Muscle layer of colon (tissue), 2 donors: ENCODE results near the gene GIMAP1.

ENCODE experiments used
- H3K27ac ChIP-seq: one replicate; pipeline ENCODE4 v1.7.0; 2013; ENCODE audit warnings: low read depth, mild to moderate bottlenecking, low read length, moderate library complexity
- H3K27me3 ChIP-seq, 2 donors: one replicate each; pipeline ENCODE4 v1.7.0; 2013; ENCODE audit warnings: low read length in 2 of 2, mild to moderate bottlenecking in 2 of 2; ENCODE audit not compliant: insufficient read depth in 2 of 2, control insufficient read depth in 1 of 2
- H3K36me3 ChIP-seq: one replicate; pipeline ENCODE4 v1.7.0; 2013; ENCODE audit warnings: mild to moderate bottlenecking, low read length; ENCODE audit not compliant: insufficient read depth
- H3K4me1 ChIP-seq: one replicate; pipeline ENCODE4 v1.7.0; 2013; ENCODE audit warnings: mild to moderate bottlenecking, low read length; ENCODE audit not compliant: insufficient read depth
- H3K4me3 ChIP-seq, 2 donors: one replicate each; pipeline ENCODE4 v1.7.0; 2013; ENCODE audit warnings: low read length in 2 of 2, low read depth in 1 of 2, mild to moderate bottlenecking in 1 of 2, moderate library complexity in 1 of 2
- H3K9ac ChIP-seq: one replicate; pipeline ENCODE4 v1.7.0; 2013; ENCODE audit warnings: low read length
- H3K9me3 ChIP-seq: one replicate; pipeline ENCODE4 v1.7.0; 2013; ENCODE audit warnings: mild to moderate bottlenecking, low read length
- donor health status: abdominal sarcoma.
- donor health status: Adenocarcinoma of cecum.

Gene GIMAP1

DNA sequence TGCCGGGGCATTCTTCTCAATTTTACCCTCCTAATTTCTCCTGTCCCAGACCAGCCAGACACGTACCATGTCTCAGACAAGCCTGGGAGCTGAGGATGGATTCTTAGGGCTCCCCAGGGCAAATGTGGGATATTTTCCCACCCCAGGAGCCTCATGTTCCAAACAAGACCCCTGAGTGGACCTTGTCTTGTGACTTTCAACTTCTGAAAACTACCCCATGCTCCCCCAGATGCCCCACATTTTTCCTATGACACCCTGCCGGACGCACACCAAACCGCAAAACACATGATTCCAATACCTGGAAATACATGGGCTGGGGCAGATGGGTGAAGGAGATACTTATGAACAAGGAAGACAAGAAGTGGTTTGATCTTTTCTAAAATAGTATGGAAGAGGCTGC is 21.7 kb downstream of the GIMAP1 start:
- Histone ChIP-seq H3K27ac (peak overlapping the region; percentile 41), H3K4me1 (peaks cover 9% of the 10 kb centered on the region), H3K9ac (no peak overlapping the region), H3K27me3 (no peaks in the 10 kb centered on the region), H3K9me3 (no peaks in the 10 kb centered on the region), H3K36me3 (no peaks in the 10 kb centered on the region), H3K4me3 (peak overlapping the region in 1 of 2 donors; percentile 39)

DNA sequence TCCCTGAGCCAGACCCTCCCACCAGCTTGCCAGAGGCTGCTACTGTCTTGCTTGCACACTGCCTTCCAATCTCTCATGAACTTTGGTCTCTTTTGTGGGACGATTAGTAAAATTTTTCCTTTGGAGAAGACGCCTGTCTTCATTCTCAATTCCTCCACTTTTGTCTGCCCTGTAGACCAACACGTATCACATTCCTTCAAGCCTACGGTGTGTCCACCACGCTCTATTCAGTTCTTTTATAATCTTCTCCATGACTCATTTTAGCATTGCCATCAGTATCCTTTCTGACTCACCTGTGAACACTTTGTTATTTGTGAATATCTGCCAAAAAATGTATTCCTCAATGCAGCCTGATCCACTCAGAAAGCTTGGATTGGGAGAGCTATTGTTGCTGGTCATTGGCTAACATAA is 22.2 kb downstream of the GIMAP1 start:
- no peaks in the 10 kb centered on the region for H3K9me3 ChIP-seq
- H3K27ac ChIP-seq: no peak overlapping the region
- H3K4me1 ChIP-seq: peaks cover 12% of the 10 kb centered on the region
- H3K36me3 ChIP-seq: no peaks in the 10 kb centered on the region
- no peaks in the 10 kb centered on the region for H3K27me3 ChIP-seq
- H3K9ac ChIP-seq: no peak overlapping the region
- H3K4me3 ChIP-seq: peak overlapping the region in 1 of 2 donors; percentile 39

DNA sequence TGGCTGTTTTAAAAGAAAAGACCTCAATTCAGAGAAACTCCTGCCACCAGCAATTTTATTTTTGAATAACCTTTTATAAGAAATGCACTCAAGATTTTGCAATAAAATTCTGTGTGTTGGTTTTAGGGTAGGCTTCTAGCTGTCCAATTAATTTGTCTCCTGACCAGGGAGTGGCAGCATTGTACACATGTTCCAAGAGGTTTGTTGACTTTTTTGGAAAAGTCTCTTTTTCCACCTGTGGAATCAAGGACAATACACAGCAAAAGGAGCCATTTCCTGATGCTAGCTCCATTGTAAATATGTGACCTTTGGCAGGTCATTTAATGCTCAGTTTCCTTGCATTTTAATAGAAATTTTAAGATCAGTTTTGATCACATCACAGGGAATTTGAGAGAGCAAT is 22.6 kb downstream of the GIMAP1 start:
- no peak overlapping the region for H3K9ac ChIP-seq

DNA sequence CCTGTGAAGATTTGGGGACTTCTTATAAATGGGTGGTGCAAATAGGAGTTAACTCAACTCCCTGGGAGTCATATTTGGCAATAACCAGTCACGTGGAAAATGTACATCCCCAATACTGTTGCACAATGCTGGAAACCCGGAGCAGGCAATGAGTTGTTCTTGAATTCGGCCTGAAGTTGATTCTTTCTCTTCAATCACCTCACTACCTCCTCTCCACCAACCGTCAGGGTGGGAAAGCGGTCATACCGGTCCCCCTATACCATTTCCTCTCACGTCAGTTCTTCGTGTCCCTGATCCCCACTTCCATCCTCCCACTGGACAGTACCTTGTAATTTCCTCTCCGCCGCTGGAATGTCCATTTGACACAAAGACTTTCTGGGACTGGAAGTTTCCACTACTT is 23.6 kb downstream of the GIMAP1 start:
- H3K27me3 ChIP-seq: no peaks in the 10 kb centered on the region
- no peak overlapping the region for H3K4me3 ChIP-seq
- no peaks in the 10 kb centered on the region for H3K9me3 ChIP-seq
- no peak overlapping the region for H3K27ac ChIP-seq
- peaks cover 24% of the 10 kb centered on the region for H3K4me1 ChIP-seq
- H3K36me3 ChIP-seq: no peaks in the 10 kb centered on the region
- H3K9ac ChIP-seq: no peak overlapping the region

More for the DNA sequence above, 22.6 kb downstream of the GIMAP1 start:
- Histone ChIP-seq H3K27me3 (no peaks in the 10 kb centered on the region), H3K36me3 (no peaks in the 10 kb centered on the region), H3K4me1 (peaks cover 17% of the 10 kb centered on the region), H3K27ac (no peak overlapping the region), H3K9me3 (no peaks in the 10 kb centered on the region), H3K4me3 (no peak overlapping the region)

DNA sequence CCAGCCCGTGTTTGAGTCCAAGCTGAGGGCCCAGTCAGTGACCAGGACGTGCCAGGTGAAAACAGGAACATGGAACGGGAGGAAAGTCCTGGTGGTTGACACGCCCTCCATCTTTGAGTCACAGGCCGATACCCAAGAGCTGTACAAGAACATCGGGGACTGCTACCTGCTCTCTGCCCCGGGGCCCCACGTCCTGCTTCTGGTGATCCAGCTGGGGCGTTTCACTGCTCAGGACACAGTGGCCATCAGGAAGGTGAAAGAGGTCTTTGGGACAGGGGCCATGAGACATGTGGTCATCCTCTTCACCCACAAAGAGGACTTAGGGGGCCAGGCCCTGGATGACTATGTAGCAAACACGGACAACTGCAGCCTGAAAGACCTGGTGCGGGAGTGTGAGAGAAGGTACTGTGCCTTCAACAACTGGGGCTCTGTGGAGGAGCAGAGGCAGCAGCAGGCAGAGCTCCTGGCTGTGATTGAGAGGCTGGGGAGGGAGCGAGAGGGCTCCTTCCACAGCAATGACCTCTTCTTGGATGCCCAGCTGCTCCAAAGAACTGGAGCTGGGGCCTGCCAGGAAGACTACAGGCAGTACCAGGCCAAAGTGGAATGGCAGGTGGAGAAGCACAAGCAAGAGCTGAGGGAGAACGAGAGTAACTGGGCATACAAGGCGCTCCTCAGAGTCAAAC is 26.0 kb downstream of the GIMAP1 start:
- Histone ChIP-seq H3K36me3 (no peaks in the 10 kb centered on the region), H3K27me3 (no peaks in the 10 kb centered on the region), H3K4me1 (peaks cover 24% of the 10 kb centered on the region), H3K9me3 (no peaks in the 10 kb centered on the region), H3K9ac (no peak overlapping the region), H3K4me3 (no peak overlapping the region), H3K27ac (no peak overlapping the region)

DNA sequence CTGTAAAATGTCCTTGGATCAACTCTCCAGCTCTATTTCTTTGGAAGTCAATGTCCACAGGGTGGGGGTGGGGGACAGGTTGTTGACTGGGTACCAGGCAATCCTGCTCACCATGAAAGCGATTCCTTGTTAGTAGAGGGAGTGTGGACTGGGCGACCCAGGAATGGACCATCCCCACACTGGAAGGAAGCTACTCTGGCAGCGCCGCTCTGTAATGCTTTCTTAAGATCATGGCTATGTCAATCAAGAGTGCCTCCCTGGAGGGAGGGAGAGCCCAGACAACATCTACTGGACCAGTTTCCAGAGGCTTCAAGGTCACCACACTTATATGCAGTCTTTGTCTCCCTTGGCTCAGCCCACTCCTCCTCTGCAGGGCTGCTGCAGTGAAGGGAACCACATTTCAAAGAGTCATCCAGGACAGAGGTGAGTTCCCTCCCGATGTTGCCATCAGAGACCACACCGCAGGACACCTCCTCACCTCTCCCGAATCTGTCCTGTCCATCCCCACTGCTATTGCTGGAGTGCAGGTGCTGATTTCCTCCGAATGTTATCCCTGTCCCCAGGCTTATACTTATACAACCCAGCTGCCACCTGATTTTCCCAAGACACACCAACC is 27.7 kb downstream of the GIMAP1 start:
- peaks cover 24% of the 10 kb centered on the region for H3K4me1 ChIP-seq
- no peak overlapping the region for H3K9ac ChIP-seq
- H3K4me3 ChIP-seq: peak overlapping the region in 1 of 2 donors; percentile 19
- no peak overlapping the region for H3K27ac ChIP-seq
- H3K9me3 ChIP-seq: no peaks in the 10 kb centered on the region
- no peaks in the 10 kb centered on the region for H3K36me3 ChIP-seq
- no peaks in the 10 kb centered on the region for H3K27me3 ChIP-seq

DNA sequence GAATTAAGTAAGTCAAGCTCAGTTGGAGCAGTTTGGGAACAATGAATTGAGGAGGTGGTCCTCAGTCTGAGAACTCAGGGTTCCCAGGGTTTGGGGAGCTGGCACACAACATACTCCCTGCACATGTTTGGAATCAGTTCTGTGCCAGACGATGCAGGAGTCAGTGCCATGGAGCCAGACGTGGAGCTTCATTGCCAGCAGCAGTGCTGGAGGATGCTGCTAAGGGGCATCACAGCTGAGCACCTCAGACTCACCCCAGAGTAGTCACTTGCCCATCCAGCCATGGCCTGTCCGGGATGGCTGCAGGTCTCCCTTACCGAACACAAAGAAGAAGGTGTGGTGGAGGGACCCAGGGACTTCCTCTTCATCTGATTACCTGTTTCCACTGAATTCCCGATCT is 28.7 kb downstream of the GIMAP1 start:
- no peaks in the 10 kb centered on the region for H3K27me3 ChIP-seq
- H3K4me3 ChIP-seq: no peak overlapping the region
- no peaks in the 10 kb centered on the region for H3K36me3 ChIP-seq
- no peak overlapping the region for H3K9ac ChIP-seq
- H3K4me1 ChIP-seq: peaks cover 24% of the 10 kb centered on the region
- H3K9me3 ChIP-seq: no peaks in the 10 kb centered on the region
- no peak overlapping the region for H3K27ac ChIP-seq

DNA sequence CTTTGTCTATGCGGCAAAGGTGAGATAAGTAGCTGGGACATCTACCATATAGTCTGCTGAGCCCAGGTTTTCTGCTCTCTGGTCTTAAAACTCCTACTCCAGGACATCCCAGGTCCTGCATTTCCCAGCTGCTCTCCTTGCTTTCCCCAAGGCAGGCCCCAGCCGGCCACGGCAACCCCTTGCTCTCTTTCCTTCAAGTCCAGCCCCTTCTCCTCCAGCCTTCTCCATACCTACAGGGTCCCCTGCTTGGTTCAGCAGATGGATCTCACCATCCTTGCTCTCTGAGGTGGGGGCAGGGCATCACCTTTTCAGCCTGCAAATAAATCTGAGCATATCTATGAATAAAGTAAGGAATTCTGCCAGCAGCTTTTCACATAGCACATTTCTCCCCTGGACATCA is 29.5 kb downstream of the GIMAP1 start:
- no peak overlapping the region for H3K9ac ChIP-seq
- H3K9me3 ChIP-seq: no peaks in the 10 kb centered on the region
- H3K4me3 ChIP-seq: no peak overlapping the region
- H3K27ac ChIP-seq: no peak overlapping the region
- no peaks in the 10 kb centered on the region for H3K36me3 ChIP-seq
- no peaks in the 10 kb centered on the region for H3K27me3 ChIP-seq
- peaks cover 24% of the 10 kb centered on the region for H3K4me1 ChIP-seq

DNA sequence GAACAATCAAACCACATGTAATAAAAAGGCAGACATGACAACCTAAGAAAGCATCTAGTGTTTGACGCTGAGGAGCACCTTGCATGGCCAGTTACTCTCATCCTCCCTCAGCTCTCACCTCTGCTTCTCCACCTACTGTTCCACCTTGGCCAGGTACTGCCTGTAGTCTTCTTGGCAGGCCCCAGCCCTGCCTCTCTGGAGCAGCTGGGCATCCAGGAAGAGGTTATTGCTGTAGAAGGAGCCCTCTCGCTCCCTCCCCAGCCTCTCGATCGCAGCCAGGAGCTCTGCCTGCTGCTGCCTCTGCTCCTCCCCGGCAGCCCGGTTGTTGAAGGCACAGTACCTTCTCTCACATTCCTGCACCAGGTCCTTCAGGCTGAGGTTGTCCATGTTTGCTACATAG is 30.5 kb downstream of the GIMAP1 start:
- Histone ChIP-seq H3K27me3 (no peaks in the 10 kb centered on the region), H3K4me1 (peaks cover 24% of the 10 kb centered on the region), H3K9ac (no peak overlapping the region)

DNA sequence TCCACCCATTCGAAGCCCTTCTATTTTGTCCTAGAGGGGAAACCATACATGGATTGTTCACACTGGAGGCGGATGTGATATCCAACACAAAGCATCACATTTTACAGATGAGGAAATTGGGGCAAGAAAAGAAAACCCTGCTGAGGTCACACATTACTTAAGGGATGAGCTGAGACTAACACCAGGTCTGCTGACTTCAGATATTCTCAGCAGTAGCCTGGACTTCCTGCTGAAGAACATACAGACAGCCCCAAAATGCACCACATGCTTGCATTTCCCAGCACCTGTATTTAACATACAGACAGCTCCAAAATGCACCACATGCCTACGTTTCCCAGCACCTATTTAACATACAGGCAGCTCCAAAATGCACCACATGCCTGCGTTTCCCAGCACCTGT is 32.0 kb downstream of the GIMAP1 start:
- Histone ChIP-seq H3K4me3 (no peak overlapping the region), H3K9me3 (no peaks in the 10 kb centered on the region), H3K9ac (no peak overlapping the region), H3K27ac (no peak overlapping the region), H3K4me1 (peaks cover 14% of the 10 kb centered on the region), H3K36me3 (no peaks in the 10 kb centered on the region), H3K27me3 (no peaks in the 10 kb centered on the region)

More for the DNA sequence above, 30.5 kb downstream of the GIMAP1 start:
- no peak overlapping the region for H3K27ac ChIP-seq
- no peaks in the 10 kb centered on the region for H3K36me3 ChIP-seq
- H3K9me3 ChIP-seq: no peaks in the 10 kb centered on the region
- no peak overlapping the region for H3K4me3 ChIP-seq

DNA sequence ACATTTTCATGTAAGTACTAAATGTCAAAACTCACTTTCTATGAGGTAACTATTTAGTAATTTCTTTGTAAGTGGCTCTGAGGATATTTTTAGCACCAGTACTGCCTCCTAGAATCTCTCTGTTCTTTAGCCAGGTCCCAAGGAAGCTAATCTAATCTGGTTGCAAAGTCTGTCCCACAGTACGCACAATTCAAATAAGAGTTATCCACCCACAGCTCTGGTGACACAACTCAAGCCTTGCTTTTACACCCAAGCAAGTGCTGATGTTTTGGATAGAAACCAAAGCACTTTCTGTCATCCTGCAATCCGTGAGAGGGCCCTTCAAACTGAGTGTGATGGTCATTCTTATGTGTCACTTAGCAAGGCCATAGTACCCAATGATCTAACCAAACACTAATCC is 35.3 kb downstream of the GIMAP1 start:
- no peak overlapping the region for H3K27ac ChIP-seq
- no peaks in the 10 kb centered on the region for H3K36me3 ChIP-seq
- no peak overlapping the region for H3K4me3 ChIP-seq
- no peaks in the 10 kb centered on the region for H3K4me1 ChIP-seq
- no peak overlapping the region for H3K9ac ChIP-seq
- no peaks in the 10 kb centered on the region for H3K9me3 ChIP-seq
- H3K27me3 ChIP-seq: no peaks in the 10 kb centered on the region

DNA sequence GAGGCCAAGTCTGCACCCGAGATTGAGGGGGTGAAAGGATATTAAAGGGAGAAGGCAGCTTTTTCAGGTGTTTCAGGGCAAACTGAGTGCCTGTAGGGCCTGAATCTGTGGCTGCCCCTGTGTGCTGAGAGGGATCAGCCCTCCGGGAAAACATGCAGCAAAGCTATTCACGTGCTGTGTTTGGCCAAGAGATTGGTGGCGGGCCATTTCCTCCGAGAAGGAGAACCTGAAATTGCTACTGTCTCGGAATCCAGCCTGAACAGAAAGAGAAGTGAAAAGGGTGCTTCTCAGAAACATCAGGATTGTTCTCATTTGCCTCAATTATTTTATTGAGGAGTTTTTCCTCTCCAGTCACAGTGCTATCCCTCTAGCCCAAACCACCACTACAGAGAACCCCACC is 36.8 kb downstream of the GIMAP1 start:
- Histone ChIP-seq H3K4me3 (no peak overlapping the region), H3K27ac (no peak overlapping the region), H3K9ac (no peak overlapping the region), H3K36me3 (no peaks in the 10 kb centered on the region), H3K27me3 (no peaks in the 10 kb centered on the region), H3K9me3 (no peaks in the 10 kb centered on the region), H3K4me1 (no peaks in the 10 kb centered on the region)
